Hypothalamus (tissue), 51 donors: ENCODE results near the gene CPT1B.
"Not testable (repeated sequence)": the region's sequence is repeated elsewhere in the genome, so short reads cannot be mapped to it uniquely, and the experiment has no call there.

Experiments used
- DNase-seq, 51 donors: peaks; one replicate each; lab custom pipeline; 2025; lab: John Stamatoyannopoulos, UW

The CPT1B gene

DNA sequence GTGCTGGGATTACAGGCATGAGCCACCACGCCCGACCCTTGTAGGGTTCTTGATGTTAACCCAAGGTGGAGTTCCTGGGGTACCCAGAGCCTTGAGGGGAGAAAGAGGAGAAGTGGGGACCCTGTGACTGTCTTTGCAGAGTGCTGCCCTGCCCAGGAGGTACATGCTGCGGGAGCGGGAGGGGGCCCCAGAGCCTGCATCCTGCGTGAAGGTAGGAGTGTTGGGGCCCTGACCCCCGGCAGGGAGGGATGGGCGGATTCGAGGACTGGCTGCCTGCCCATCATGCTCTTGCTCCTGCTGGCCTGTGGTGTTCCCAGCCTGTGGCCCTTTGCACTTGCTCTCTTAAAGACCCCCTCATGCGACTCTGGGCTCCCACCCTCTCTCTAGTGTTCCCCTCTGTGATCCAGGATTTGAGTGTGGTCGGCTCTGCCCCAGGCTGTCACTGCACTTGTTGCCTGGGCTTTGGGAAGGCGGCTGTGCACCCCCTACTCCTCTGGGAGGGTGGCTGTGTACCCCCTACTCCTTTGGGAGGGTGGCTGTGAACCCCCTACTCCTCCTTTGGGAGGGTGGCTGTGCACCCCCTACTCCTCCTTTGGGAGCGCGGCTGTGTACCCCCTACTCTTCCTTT lies 57.3 kb downstream of the CPT1B start:
- no peak for DNase-seq

DNA sequence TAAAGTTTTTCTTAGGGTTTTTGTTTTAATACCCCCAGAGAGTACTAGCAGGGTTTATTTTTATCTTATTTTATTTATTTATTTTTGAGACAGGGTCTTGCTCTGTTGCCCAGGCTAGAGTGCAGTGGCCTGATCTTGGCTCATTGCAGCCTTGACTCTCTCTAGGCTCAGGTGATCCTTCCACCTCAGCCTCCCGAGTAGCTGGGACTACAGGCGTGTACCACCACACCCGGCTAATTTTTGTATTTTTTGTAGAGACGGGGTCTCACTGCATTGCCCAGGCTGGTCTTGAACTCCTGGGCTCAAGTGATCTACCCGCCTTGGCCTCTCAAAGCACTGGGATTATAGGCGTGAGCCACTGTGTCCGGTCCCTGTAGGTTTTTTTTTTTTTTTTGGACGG lies 58.0 kb downstream of the CPT1B start:
- not testable (repeated sequence) for DNase-seq

DNA sequence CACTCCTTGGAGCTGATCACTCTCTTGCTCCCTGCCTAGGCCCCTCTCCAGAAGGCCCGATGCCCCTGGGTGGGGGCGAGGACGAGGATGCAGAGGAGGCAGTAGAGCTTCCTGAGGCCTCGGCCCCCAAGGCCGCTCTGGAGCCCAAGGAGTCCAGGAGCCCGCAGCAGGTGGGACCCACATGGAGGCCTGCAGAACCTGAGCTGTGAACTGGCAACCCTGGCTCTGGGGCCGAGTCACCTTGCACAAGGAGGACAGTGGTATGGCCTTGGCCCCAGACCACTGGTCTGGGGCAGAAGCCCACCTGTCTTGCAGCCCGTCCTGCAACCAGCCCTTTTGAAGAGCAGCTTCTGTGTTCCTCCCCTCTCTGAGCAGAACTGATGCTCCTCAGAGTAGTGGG lies 59.1 kb downstream of the CPT1B start:
- DNase-seq, result no peak
